Measurements from ENCODE around the gene SPAM1. TPM values are rescaled to one million over a fixed set of nuclear protein-coding genes. Genes with fewer than 3 reads are reported as not detected.
"Not testable (repeated sequence)": the region's sequence is repeated elsewhere in the genome, so short reads cannot be mapped to it uniquely, and the experiment has no call there.

The SPAM1 gene
- not detected for polyA plus RNA-seq

GRCh38 chr7:123924941-123925340 lies at the start of gene SPAM1:
Gene SPAM1, plus strand, starts transcription at chr7:123925241. Its CDS starts 28,330 bp downstream, at chr7:123953571.
- no peak within 1 kb of the TSS for H3K27ac ChIP-seq (ENCODE audit: low read depth, low read length)

GRCh38 chr7:123876557-123877256 lies 48.3 kb upstream of the SPAM1 start:
- 61 to 67% (median 66%) methylated on average over 7 of the region's 7 CpGs for WGBS, 3 donors
- H3K27ac ChIP-seq (ENCODE audit: low read depth, low read length), result no peak overlapping the region

DNA sequence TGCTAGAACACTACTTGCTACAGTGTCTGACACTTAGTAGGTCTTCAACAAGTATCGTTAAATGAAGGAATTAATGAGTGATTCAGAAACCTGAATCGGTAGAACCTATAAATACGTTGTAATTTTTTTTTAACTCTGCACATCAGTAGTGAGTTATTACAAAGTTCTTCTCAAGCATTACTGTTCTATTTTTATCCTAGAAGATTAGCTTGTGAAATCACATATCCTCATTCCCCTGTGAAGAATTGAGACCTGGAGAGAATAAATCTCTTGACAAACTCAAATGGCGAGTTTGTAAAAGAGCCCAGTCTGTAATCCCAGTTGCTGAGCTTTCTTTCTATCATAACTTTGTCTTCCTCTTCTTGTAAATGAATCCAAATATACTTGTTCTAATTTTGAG lies 45.4 kb upstream of the SPAM1 start:
- 67 to 78% (median 72%) methylated on average over 4 of the region's 4 CpGs for WGBS, 3 donors
- H3K27ac ChIP-seq (ENCODE audit: low read depth, low read length), result no peak overlapping the region

GRCh38 chr7:123881300-123881699 lies 43.7 kb upstream of the SPAM1 start:
- 74 to 96% (median 89%) methylated on average over 2 of the region's 2 CpGs for WGBS, 3 donors

DNA sequence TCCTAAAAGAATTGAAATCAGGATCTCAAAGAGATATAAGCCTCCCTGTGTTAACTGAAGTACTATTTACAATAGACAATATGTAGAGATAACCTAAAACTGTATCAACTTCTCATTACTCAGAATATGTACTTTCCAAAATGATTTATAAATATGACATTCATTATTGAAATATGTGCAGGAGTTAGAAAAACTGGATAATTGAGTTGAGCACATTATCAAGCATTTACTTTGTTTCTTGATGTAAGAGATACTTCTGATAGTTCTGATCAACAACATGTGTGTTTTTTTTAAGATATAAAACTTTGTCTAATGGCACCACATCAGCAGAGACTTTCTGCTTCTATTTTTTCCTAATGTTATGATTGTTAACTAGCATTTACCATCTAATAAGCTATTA lies 41.9 kb upstream of the SPAM1 start:
- H3K27ac ChIP-seq (ENCODE audit: low read depth, low read length), result no peak overlapping the region

More at GRCh38 chr7:123881300-123881699, 43.7 kb upstream of the SPAM1 start:
- no peak overlapping the region for H3K27ac ChIP-seq (ENCODE audit: low read depth, low read length)

DNA sequence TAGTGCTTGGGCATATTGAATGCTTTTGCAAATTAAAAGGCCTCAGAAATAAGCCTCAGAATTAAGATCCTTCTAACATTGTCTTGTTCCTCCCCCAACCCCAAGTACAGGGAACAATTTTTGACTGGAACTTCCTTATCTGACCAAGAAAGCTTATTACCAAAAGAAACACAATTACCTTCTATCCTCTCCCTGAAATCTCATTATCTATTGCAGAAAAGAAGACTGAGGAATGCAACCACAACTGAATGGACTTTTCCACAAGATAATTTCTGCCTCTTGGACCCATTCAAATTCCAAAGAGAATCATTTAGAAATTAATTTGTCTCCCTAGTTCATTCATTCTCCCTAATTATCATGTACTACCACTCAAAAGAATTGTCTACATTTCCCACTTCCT lies 36.8 kb upstream of the SPAM1 start:
- H3K27ac ChIP-seq (ENCODE audit: low read depth, low read length), result no peak overlapping the region

DNA sequence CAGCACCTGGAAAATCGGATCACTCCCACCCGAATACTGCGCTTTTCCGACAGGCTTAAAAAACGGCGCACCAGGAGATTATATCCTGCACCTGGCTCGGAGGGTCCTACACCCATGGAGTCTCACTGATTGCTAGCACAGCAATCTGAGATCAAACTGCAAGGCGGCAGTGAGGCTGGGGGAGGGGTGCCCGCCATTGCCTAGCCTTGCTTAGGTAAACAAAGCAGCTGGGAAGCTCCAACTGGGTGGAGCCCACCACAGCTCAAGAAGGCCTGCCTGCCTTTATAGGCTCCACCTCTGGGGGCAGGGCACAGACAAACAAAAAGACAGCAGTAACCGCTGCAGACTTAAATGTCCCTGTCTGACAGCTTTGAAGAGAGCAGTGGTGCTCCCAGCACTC lies 30.3 kb upstream of the SPAM1 start:
- not testable (repeated sequence) for H3K27ac ChIP-seq (ENCODE audit: low read depth, low read length)
- WGBS, 3 donors, result 82 to 97% (median 96%) methylated on average over 7 to 10 of the region's 10 CpGs

DNA sequence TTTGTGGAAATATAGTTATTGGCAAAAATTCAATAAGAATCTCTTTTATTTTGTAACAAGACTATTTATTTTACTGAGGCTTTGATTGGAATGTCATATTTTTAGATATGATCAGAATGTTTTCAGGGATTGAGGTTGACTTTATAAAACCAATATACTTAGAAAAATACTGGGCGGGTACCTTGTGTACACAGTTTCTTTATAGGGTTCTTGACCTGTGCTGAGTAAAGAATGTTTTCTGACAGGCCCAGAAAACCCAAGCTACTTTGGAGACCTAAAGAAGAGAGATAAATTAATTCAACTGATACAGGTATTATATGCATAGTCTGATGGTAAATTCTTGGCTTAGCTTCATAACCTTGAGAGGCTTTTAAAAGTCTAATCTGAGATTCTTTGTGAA lies 23.9 kb upstream of the SPAM1 start:
- WGBS, 3 donors, result 47 to 79% (median 73%) methylated on average over 1 of the region's 1 CpG
- H3K27ac ChIP-seq (ENCODE audit: low read depth, low read length), result no peak overlapping the region

DNA sequence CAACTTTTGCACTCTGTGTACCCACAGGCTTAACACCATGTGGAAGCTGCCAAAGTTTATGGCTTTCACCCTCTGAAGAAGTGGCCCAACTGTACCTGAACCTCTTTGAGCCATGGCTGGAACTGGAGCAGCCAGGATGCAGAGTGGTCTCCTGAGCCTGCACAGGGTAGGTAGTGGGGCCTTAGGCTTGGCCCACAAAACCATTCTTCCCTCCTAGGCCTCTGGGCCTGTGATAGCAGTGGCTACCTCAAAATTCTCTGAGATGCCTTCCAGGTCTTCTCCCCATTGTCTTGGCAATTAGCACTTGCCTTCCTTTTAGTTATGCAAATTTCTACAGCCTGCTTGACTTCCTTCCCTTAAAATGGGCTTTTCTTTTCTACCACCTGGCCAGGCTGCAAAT lies 19.3 kb upstream of the SPAM1 start:
- no peak overlapping the region for H3K27ac ChIP-seq (ENCODE audit: low read depth, low read length)

GRCh38 chr7:123916240-123916724 lies 8.8 kb upstream of the SPAM1 start:
- 30 to 42% (median 40%) methylated on average over 2 of the region's 2 CpGs for WGBS, 3 donors
- H3K27ac ChIP-seq (ENCODE audit: low read depth, low read length), result no peak overlapping the region

- WGBS, 3 donors, result 93 to 96% (median 93%) methylated on average over 12 of the region's 12 CpGs
- H3K27ac ChIP-seq (ENCODE audit: low read depth, low read length), result no peak overlapping the region
Measured at GRCh38 chr7:123917878-123918277, 7.2 kb upstream of the SPAM1 start.

DNA sequence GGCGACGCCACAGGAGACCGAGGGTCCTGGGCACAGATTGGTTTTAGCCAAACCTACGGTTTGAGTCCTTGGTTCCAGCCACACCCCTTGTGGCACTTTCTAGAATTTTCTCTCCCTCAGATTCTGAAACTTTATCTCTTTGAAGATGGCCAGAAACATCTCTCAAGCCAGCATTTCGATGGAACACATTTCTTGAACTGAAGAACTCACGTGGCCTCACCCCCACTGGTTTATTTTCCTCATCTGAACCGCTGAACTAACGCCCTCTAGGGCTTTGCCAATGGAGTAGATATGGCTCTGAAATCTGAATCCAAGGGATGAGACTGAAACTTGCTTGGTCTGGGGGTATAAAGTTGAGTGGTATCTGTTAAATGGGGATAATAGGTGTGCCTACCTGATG lies 6.7 kb upstream of the SPAM1 start:
- WGBS, 3 donors, result 88 to 94% (median 90%) methylated on average over 8 of the region's 8 CpGs
- no peak overlapping the region for H3K27ac ChIP-seq (ENCODE audit: low read depth, low read length)

GRCh38 chr7:123923599-123923998 lies 1.4 kb upstream of the SPAM1 start:
- H3K27ac ChIP-seq (ENCODE audit: low read depth, low read length), result no peak overlapping the region
- 86 to 89% (median 86%) methylated on average over 4 of the region's 4 CpGs for WGBS, 3 donors

DNA sequence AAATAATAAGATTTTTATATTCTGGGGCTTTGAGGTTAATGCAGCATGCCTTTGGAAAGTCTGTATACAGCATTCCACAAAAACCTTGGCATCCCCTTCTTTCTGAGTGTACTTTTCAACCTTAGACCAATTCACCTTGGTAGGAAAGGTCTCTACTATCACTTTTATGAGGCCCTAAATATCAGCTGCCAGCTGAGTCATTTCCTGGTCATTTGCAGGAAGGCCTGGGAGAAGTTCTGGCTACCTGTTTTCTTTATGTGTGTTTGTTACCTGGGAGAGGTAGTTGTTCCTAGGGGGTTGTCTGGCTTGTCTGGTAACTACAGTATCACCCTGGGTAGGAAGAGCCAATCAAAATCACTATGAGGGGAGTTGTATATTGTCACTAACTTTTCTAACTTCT lies 4.1 kb downstream of the SPAM1 start:
- no peak overlapping the region for H3K27ac ChIP-seq (ENCODE audit: low read depth, low read length)

DNA sequence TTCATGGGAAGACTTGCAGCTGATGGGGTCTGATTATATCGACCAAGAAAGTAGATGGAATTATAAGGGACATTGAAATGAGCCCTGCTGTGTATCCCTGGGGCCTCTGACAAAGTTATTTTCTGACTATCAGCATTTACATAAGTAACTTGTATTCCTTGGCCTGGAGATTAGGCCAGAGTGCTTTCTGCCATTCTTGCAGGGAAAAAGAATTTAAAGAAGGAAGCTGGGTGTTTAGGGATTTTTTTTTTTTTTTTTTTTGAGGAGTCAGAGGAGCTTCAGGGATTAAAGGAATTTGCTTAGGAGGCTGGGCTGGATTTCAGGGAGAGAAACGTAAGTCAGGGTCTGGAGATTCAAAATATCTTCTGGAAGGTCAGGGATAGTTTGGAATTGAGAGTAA lies 4.6 kb downstream of the SPAM1 start:
- no peak overlapping the region for H3K27ac ChIP-seq (ENCODE audit: low read depth, low read length)
- WGBS, 3 donors, result 41 to 49% (median 44%) methylated on average over 2 of the region's 2 CpGs

DNA sequence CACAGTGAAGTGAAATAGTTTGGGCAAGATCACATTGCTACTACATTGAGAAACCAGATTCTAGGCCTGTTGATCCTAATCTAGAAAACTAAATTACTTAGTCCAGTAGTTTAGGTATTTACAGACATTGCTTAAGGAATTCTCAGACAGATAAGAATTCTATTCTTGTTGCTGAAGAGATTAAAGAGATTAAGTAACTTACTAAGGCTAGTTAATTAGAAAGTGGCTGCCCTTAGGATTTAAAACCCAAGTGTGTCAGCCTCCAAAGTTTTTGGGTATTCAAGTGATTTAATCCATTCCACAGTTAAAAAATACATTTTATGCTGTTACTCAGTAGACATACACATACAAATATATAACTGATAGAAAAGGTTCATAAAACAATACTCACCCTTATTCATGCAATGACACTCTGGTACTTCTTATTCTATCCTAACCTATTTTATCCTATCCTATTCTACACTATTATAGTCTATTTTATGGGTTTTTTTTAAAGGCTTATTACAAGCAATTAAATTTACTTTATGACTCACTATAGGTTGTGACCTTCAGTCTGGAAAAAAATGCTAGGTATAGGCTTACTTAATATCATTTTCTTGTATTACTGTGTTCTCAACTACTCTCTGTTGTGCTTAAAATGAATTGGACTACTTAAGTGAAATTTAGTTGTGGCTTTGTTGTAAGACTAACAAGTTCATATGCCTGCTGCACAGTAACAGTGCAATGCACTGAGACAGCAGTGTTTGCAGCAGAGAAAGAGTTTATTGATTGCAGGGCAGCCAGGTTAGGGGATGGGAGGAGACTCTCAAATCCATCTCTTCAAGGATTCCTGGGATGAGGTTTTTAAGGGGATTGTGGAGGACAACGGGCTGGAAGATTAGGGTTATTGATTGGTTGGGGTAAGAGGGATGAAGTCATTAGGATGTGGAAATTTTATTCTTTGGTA lies 10.7 kb downstream of the SPAM1 start:
- no peak overlapping the region for H3K27ac ChIP-seq (ENCODE audit: low read depth, low read length)
- WGBS, 3 donors, result 61 to 79% (median 73%) methylated on average over 1 of the region's 1 CpG

DNA sequence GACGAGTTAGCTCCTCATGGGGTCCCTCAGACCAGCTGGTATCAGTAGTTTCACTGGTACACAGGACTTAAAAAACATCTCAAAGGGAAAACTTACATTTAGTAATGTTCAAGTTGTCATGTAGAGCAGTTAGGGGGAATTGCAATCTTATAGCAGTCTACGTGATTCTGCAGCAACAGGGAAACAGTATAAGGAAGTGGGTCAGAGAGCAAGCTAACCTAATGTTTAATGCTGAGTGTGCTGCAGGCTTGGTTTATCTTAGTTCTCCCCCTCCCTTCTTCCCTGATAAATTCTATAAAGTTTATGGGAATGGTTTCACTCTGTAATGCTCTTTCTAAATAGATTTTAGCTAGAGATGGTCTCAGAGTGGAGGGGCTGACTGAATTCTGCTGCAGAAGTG lies 11.3 kb downstream of the SPAM1 start:
- H3K27ac ChIP-seq (ENCODE audit: low read depth, low read length), result no peak overlapping the region
- 63 to 67% (median 63%) methylated on average over 2 of the region's 2 CpGs for WGBS, 3 donors

DNA sequence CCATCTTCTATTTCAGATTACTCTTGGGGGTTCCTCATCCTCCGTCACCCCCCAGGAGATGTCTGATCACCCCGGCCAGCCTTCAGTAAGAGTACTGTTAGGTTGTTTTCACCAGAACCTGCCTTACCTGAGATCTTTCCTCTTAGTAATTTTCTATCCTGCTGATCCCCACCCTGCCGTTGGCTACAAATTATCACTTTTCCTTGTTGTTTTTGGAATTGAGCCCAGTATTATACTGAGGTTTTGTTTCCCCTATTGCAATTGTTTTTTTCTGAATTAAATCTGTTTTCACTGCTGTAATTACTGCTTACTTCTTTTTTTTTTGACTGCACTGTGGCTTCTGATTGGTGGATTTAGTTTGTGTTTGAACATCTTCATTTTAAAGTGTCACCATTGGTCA lies 14.7 kb downstream of the SPAM1 start:
- H3K27ac ChIP-seq (ENCODE audit: low read depth, low read length), result no peak overlapping the region
- 32 to 67% (median 51%) methylated on average over 3 of the region's 3 CpGs for WGBS, 3 donors

- 54 to 60% (median 58%) methylated on average over 3 of the region's 3 CpGs for WGBS, 3 donors
- no peak overlapping the region for H3K27ac ChIP-seq (ENCODE audit: low read depth, low read length)
Measured at GRCh38 chr7:123941391-123942180, 16.5 kb downstream of the SPAM1 start.
